SU-DHL-6 (cell line): ENCODE data around the gene RGCC.

Source experiments
- H2AFZ ChIP-seq: fragments of 200-600 bp; sonication (generic); 2 replicates; pipeline ENCODE4 v1.6.1; 2014; ENCODE audit warnings: low read depth, mild to moderate bottlenecking, moderate library complexity, mixed read lengths, antibody characterized with exemption, low read length; ENCODE audit not compliant: severe bottlenecking
- H3F3A ChIP-seq: fragments of 200-600 bp; shearing (Covaris generic); 2 replicates; pipeline ENCODE4 v1.6.0; 2016; ENCODE audit warnings: antibody characterized with exemption, mild to moderate bottlenecking; ENCODE audit not compliant: insufficient read depth
- H3K27ac ChIP-seq: fragments of 200-600 bp; sonication (generic); 2 replicates; pipeline ENCODE4 v1.5.1; 2016; ENCODE audit warnings: low read depth, mild to moderate bottlenecking, low read length, moderate library complexity, mixed read lengths
- H3K27me3 ChIP-seq: fragments of 200-600 bp; sonication (generic), shearing (Covaris generic); 2 replicates; pipeline ENCODE4 v1.6.0; 2014; ENCODE audit warnings: mild to moderate bottlenecking, low read length
- H3K36me3 ChIP-seq: fragments of 200-600 bp; sonication (generic); 2 replicates; pipeline ENCODE4 v1.6.1; 2014; ENCODE audit warnings: mild to moderate bottlenecking, low read length, mixed read lengths
- H3K4me2 ChIP-seq: fragments of 300-600, 200-600 bp; shearing (Covaris generic), sonication (generic); 2 replicates; pipeline ENCODE4 v1.6.0; 2014; ENCODE audit warnings: low read length, low read depth, mild to moderate bottlenecking; ENCODE audit not compliant: poor library complexity, severe bottlenecking
- H3K4me3 ChIP-seq: fragments of 200-600 bp; sonication (generic); 2 replicates; pipeline ENCODE4 v1.5.1; 2014; ENCODE audit warnings: antibody characterized with exemption, low read length, mild to moderate bottlenecking, mixed read lengths; ENCODE audit not compliant: insufficient read depth, poor library complexity, severe bottlenecking
- H3K79me2 ChIP-seq: fragments of 200-600 bp; sonication (generic); 2 replicates; pipeline ENCODE4 v1.6.1; 2014; ENCODE audit warnings: mild to moderate bottlenecking, low read length, moderate library complexity; ENCODE audit not compliant: insufficient read depth
- H3K9ac ChIP-seq: fragments of 200-600 bp; sonication (generic); 2 replicates; pipeline ENCODE4 v1.7.0; 2014; ENCODE audit warnings: mild to moderate bottlenecking, low read length
- H3K9me2 ChIP-seq: fragments of 200-600 bp; sonication (generic); replicated peaks from 2 replicates; pipeline ENCODE4 v1.6.1; 2014; ENCODE audit warnings: low read length; ENCODE audit not compliant: insufficient read depth
- H3K9me3 ChIP-seq: fragments of 200-600 bp; sonication (generic); 2 replicates; pipeline ENCODE4 v1.6.1; 2014; ENCODE audit warnings: low read length, mixed read lengths; ENCODE audit not compliant: insufficient read depth
- H4K20me1 ChIP-seq: fragments of 200-600 bp; sonication (generic); 2 replicates; pipeline ENCODE4 v1.6.1; 2014; ENCODE audit warnings: low read depth, mild to moderate bottlenecking, antibody characterized with exemption, low read length, moderate library complexity, mixed read lengths
- CTCF ChIP-seq: fragments of 200-600 bp; sonication (generic); IDR thresholded peaks from one replicate; pipeline ENCODE4 v1.5.1; 2017; ENCODE audit warnings: antibody characterized with exemption, mild to moderate bottlenecking, low read length, moderate library complexity; ENCODE audit not compliant: insufficient read depth, poor library complexity, severe bottlenecking
- EZH2phosphoT487 ChIP-seq: fragments of 200-600 bp; sonication (generic), shearing (Covaris generic); conservative IDR thresholded peaks from 2 replicates; pipeline ENCODE4 v1.6.1; 2018; ENCODE audit warnings: mild to moderate bottlenecking, antibody characterized with exemption, low read length, moderate library complexity, mixed read lengths

RGCC gene

GRCh38 chr13:41505209-41505835 lies 48.0 kb downstream of the RGCC start:
- no peaks in the 10 kb centered on the region for H3K9me2 ChIP-seq
- H2AFZ ChIP-seq: no peak overlapping the region
- H3K36me3 ChIP-seq: peaks cover 3% of the 10 kb centered on the region
- H3K79me2 ChIP-seq: no peaks in the 10 kb centered on the region
- H3K9me3 ChIP-seq: peaks cover 3% of the 10 kb centered on the region; the same call in 1 of the 2 replicates
- H3K27ac ChIP-seq: 0 out of 2 replicates have a peak overlapping the region, but pooled peaks have one; percentile 4
- no peak for TF ChIP-seq EZH2phosphoT487
- no peak for TF ChIP-seq CTCF
- H3K9ac ChIP-seq: no peak overlapping the region
- H3K4me3 ChIP-seq: no peak overlapping the region
- H3K4me2 ChIP-seq: no peak overlapping the region
- H4K20me1 ChIP-seq: no peaks in the 10 kb centered on the region
- H3F3A ChIP-seq: peaks cover 43% of the 10 kb centered on the region
- H3K27me3 ChIP-seq: no peaks in the 10 kb centered on the region

- Histone ChIP-seq H3K9me3 (peaks cover 3% of the 10 kb centered on the region; the same call in 1 of the 2 replicates), H3K79me2 (no peaks in the 10 kb centered on the region), H3K4me3 (no peak overlapping the region), H2AFZ (no peak overlapping the region), H3F3A (peaks cover 35% of the 10 kb centered on the region), H3K9ac (no peak overlapping the region), H4K20me1 (no peaks in the 10 kb centered on the region), H3K36me3 (peaks cover 3% of the 10 kb centered on the region), H3K27me3 (no peaks in the 10 kb centered on the region), H3K27ac (no peak overlapping the region), H3K4me2 (no peak overlapping the region), H3K9me2 (no peaks in the 10 kb centered on the region)
- TF ChIP-seq CTCF (no peak), EZH2phosphoT487 (no peak)
Measured at GRCh38 chr13:41506312-41506711, 49.0 kb downstream of the RGCC start.

- H3F3A ChIP-seq: peaks cover 10% of the 10 kb centered on the region
- no peak overlapping the region for H3K9ac ChIP-seq
- H3K36me3 ChIP-seq: no peaks in the 10 kb centered on the region
Measured at GRCh38 chr13:41509971-41510370, 52.6 kb downstream of the RGCC start.

More at GRCh38 chr13:41509971-41510370, 52.6 kb downstream of the RGCC start:
- Histone ChIP-seq H3K9me3 (no peaks in the 10 kb centered on the region), H4K20me1 (no peaks in the 10 kb centered on the region), H3K27me3 (no peaks in the 10 kb centered on the region), H3K4me2 (no peak overlapping the region), H3K79me2 (no peaks in the 10 kb centered on the region), H3K4me3 (no peak overlapping the region), H3K27ac (no peak overlapping the region), H3K9me2 (no peaks in the 10 kb centered on the region), H2AFZ (no peak overlapping the region)
- TF ChIP-seq CTCF (no peak), EZH2phosphoT487 (no peak)
